ENCODE measurements around the gene SYT8. TPM values are rescaled to one million over a fixed set of nuclear protein-coding genes. Genes with fewer than 3 reads are reported as not detected.

The SYT8 gene
- total and polyA plus RNA-seq, 2 of the 8 experiments (the other 6 are each of a cell fraction or from before 2014, with no cell fraction given) = not detected

DNA sequence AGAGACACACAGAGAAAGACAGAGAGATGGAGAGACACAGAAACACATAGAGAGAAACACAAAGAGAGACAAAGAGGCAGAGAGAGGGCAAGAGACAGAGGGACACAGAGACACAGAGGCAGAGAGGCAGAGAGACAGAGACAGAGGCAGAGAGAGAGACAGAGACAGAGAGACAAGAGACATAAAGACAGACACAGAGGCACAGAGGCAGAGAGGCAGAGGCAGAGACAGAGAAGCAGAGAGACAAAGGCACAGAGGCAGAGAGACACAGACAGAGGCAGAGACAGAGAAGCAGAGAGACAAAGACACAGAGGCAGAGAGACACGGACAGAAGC, 10.3 kb downstream of the SYT8 start:
- Histone ChIP-seq H3K9ac (replicated peaks in 1 of 4; ENCODE audit: extremely low read depth in 1 of 4, low read depth in 3 of 4, low read length in 3 of 4) (no peak overlapping the region), H3K23me2 (ENCODE audit: low read depth, low read length) (no peaks in the 10 kb centered on the region), H3K4me1 (replicated peaks in 1 of 4; ENCODE audit: control insufficient read depth in 3 of 4, insufficient read depth in 4 of 4, low read length in 3 of 4) (peaks cover 0 to 3% (median 0%) of the 10 kb centered on the region in 4 experiments; a peak in 1 of 7 replicates), H4K5ac (ENCODE audit: insufficient read length, low read depth, low read length) (no peak overlapping the region), H3K14ac (ENCODE audit: insufficient read length) (no peak overlapping the region), H3K4me3 (ENCODE audit: extremely low read depth in 1 of 4, insufficient read depth in 2 of 4, low read depth in 3 of 4, low read length in 4 of 4) (no peak overlapping the region), H2BK120ac (replicated peaks; ENCODE audit: low read depth, low read length) (no peak overlapping the region), H2AFZ (ENCODE audit: low read length) (no peak overlapping the region), H3K79me1 (ENCODE audit: low read depth, low read length) (no peaks in the 10 kb centered on the region), H3K4ac (replicated peaks; ENCODE audit: insufficient read length, low read depth, low read length) (no peak overlapping the region), H3K56ac (replicated peaks; ENCODE audit: insufficient read length, low read depth, low read length) (no peak overlapping the region), H3K23ac (ENCODE audit: insufficient read length) (no peak overlapping the region), H3K27me3 (replicated peaks in 1 of 4; ENCODE audit: control insufficient read depth in 3 of 4, extremely low read depth in 1 of 4, insufficient read depth in 3 of 4, low read length in 3 of 4) (no peaks in the 10 kb centered on the region), H3K9me3 (ENCODE audit: insufficient read depth in 2 of 2, low read depth in 1 of 2, low read length in 1 of 2) (no peaks in the 10 kb centered on the region), H2BK20ac (ENCODE audit: low read length) (no peak overlapping the region), H3K79me2 (ENCODE audit: control insufficient read depth in 1 of 2, insufficient read depth in 2 of 2, low read length in 2 of 2) (no peaks in the 10 kb centered on the region), H4K91ac (replicated peaks; ENCODE audit: insufficient read length, low read length) (no peak overlapping the region), H2BK15ac (ENCODE audit: low read length) (no peak overlapping the region), H3K27ac (ENCODE audit: low read depth, low read length) (no peak overlapping the region), H2BK5ac (ENCODE audit: low read depth, low read length) (no peak overlapping the region), H4K8ac (ENCODE audit: extremely low read depth, insufficient read depth, low read length) (peak overlapping the region; percentile 35; the same call in 1 of the 2 replicates), H3K36me3 (ENCODE audit: control insufficient read depth in 2 of 4, insufficient read depth in 4 of 4, low read length in 3 of 4) (no peaks in the 10 kb centered on the region), H2AK5ac (ENCODE audit: low read depth, low read length) (0 out of 2 replicates have a peak overlapping the region, but pooled peaks have one; percentile 53), H2BK12ac (ENCODE audit: low read depth, low read length) (no peak overlapping the region), H4K20me1 (replicated peaks in 1 of 2; ENCODE audit: control insufficient read depth in 1 of 2, insufficient read depth in 2 of 2, low read length in 2 of 2) (no peaks in the 10 kb centered on the region), H3K18ac (ENCODE audit: extremely low read depth, low read length) (no peak overlapping the region), H3K4me2 (ENCODE audit: insufficient read depth in 1 of 2, low read depth in 2 of 2, low read length in 2 of 2) (no peak overlapping the region)
- ChIA-PET POLR2A (ENCODE audit: partially characterized antibody) (no interaction called here), CTCF (ENCODE audit: partially characterized antibody) (interaction anchor here (1.5 to 15.7 kb wide), 3 partner anchors 12 to 309 kb away, joined by 6 to 232 read pairs (median 7); no protein-coding TSS in a partner anchor)
- TF ChIP-seq SRF (IDR thresholded peaks at IDR 0.05; ENCODE audit: low read depth, low read length) (no peak), SP2 (IDR thresholded peaks at IDR 0.05; ENCODE audit: low read length) (no peak)
- TF ChIP-seq, protein P1, sequence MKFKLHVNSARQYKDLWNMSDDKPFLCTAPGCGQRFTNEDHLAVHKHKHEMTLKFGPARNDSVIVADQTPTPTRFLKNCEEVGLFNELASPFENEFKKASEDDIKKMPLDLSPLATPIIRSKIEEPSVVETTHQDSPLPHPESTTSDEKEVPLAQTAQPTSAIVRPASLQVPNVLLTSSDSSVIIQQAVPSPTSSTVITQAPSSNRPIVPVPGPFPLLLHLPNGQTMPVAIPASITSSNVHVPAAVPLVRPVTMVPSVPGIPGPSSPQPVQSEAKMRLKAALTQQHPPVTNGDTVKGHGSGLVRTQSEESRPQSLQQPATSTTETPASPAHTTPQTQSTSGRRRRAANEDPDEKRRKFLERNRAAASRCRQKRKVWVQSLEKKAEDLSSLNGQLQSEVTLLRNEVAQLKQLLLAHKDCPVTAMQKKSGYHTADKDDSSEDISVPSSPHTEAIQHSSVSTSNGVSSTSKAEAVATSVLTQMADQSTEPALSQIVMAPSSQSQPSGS (IDR thresholded peaks at IDR 0.05; ENCODE audit: low read length) = no peak
- TF ChIP-seq, protein P2, sequence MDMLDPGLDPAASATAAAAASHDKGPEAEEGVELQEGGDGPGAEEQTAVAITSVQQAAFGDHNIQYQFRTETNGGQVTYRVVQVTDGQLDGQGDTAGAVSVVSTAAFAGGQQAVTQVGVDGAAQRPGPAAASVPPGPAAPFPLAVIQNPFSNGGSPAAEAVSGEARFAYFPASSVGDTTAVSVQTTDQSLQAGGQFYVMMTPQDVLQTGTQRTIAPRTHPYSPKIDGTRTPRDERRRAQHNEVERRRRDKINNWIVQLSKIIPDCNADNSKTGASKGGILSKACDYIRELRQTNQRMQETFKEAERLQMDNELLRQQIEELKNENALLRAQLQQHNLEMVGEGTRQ (IDR thresholded peaks at IDR 0.05; ENCODE audit: low read length) = no peak
- DNase-seq (ENCODE audit: low read depth in 1 of 2, low spot score in 2 of 2) (no peak), FAIRE-seq (no peak)
- WGBS, 2 experiments (ENCODE audit: extremely low coverage in 1 of 2, insufficient coverage in 1 of 2, insufficient read length in 1 of 2, insufficient replicate concordance in 2 of 2, low coverage in 1 of 2, low lambda C conversion rate in 2 of 2, missing lambda C conversion rate in 1 of 2) = 93% methylated on average over 1 of the region's 1 CpG; no CpG with 5 or more reads in 1 of the 2 experiments
